ENCODE data around the gene SERF2. TPM values are rescaled to one million over a fixed set of nuclear protein-coding genes. Genes with fewer than 3 reads are reported as not detected.
"Not testable (repeated sequence)": the region's sequence is repeated elsewhere in the genome, so short reads cannot be mapped to it uniquely, and the experiment has no call there.

SERF2 gene
- total and polyA plus RNA-seq, 2 of the 13 experiments (the other 11 are each of a cell fraction or from before 2014, with no cell fraction given), result 811 to 1,257 TPM

DNA sequence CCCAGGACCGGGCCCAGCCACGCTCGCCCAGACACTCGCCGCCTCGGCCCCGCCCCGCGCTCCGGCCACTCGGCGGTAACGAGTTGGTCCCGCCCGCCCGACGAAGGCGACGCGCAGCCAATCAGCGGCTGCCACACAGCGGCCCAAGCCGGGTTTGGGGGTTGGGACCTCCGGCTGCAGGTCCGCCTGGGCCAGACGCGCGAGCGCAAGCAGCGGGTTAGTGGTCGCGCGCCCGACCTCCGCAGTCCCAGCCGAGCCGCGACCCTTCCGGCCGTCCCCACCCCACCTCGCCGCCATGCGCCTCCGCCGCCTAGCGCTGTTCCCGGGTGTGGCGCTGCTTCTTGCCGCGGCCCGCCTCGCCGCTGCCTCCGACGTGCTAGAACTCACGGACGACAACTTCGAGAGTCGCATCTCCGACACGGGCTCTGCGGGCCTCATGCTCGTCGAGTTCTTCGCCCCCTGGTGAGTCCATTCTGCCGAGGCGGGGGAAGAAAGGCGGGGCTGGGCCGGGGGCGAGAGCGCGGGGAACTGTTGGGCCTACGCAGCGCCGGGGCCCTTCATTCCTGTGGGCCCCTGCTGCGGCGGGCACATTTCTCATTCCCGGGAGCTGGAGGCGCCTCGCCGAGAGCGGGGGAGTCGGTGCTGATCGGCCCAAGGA, 45.7 kb upstream of the SERF2 start, which contains the start of gene PDIA3 (continued):
- peak; percentile 85; the same call in 1 of the 2 replicates for TF ChIP-seq ZNF230 (CRISPR knock-in tag; IDR thresholded peaks at IDR 0.05)
- peak; percentile 51; the same call in 1 of the 2 replicates for TF ChIP-seq ZNF331 (CRISPR knock-in tag; IDR thresholded peaks at IDR 0.05)
- TF ChIP-seq ZNF556 (CRISPR knock-in tag; IDR thresholded peaks at IDR 0.05; ENCODE audit: borderline replicate concordance), result peak; percentile 68; the same call in 1 of the 2 replicates
- TF ChIP-seq LCORL (IDR thresholded peaks at IDR 0.05), result not testable (repeated sequence)
- peak; percentile 87 for TF ChIP-seq LCORL (CRISPR knock-in tag; IDR thresholded peaks at IDR 0.05)
- 0 out of 2 replicates have a peak, but pooled peaks have one; percentile 47 for TF ChIP-seq ARID2 (CRISPR knock-in tag; IDR thresholded peaks at IDR 0.05; ENCODE audit: borderline replicate concordance)
- TF ChIP-seq, protein P1, sequence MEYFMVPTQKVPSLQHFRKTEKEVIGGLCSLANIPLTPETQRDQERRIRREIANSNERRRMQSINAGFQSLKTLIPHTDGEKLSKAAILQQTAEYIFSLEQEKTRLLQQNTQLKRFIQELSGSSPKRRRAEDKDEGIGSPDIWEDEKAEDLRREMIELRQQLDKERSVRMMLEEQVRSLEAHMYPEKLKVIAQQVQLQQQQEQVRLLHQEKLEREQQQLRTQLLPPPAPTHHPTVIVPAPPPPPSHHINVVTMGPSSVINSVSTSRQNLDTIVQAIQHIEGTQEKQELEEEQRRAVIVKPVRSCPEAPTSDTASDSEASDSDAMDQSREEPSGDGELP (IDR thresholded peaks at IDR 0.05; ENCODE audit: borderline replicate concordance, low read depth), result peak; percentile 26; the same call in 1 of the 2 replicates
- TF ChIP-seq REL (CRISPR knock-in tag; conservative IDR thresholded peaks at IDR 0.05), result peak; percentile 86; the same call in 1 of the 2 replicates
- TF ChIP-seq NFAT5 (CRISPR knock-in tag; IDR thresholded peaks at IDR 0.05), result peak; percentile 61
- peak; percentile 85 for TF ChIP-seq REPIN1 (CRISPR knock-in tag; IDR thresholded peaks at IDR 0.05; ENCODE audit: borderline replicate concordance, low read depth)
- TF ChIP-seq KLF6 (CRISPR knock-in tag; IDR thresholded peaks at IDR 0.05), result 0 out of 2 replicates have a peak, but pooled peaks have one; percentile 58
- peak; percentile 90 for TF ChIP-seq ZFY (CRISPR knock-in tag; IDR thresholded peaks at IDR 0.05)
- TF ChIP-seq ZBTB38 (CRISPR knock-in tag; IDR thresholded peaks at IDR 0.05), result peak; percentile 86
- peak; percentile 69 for TF ChIP-seq CCDC6 (CRISPR knock-in tag; IDR thresholded peaks at IDR 0.05)
- TF ChIP-seq ATF7-NPFF (CRISPR knock-in tag; IDR thresholded peaks at IDR 0.05; ENCODE audit: low read depth), result peak; percentile 95
- TF ChIP-seq PHF20 (CRISPR knock-in tag; IDR thresholded peaks at IDR 0.05), result peak; percentile 63; the same call in 1 of the 2 replicates
- TF ChIP-seq JUN (CRISPR knock-in tag; IDR thresholded peaks at IDR 0.05), result 0 out of 2 replicates have a peak, but pooled peaks have one; percentile 19
- TF ChIP-seq PHF8 (CRISPR knock-in tag; IDR thresholded peaks at IDR 0.05), result peak; percentile 82
- TF ChIP-seq, protein P2, sequence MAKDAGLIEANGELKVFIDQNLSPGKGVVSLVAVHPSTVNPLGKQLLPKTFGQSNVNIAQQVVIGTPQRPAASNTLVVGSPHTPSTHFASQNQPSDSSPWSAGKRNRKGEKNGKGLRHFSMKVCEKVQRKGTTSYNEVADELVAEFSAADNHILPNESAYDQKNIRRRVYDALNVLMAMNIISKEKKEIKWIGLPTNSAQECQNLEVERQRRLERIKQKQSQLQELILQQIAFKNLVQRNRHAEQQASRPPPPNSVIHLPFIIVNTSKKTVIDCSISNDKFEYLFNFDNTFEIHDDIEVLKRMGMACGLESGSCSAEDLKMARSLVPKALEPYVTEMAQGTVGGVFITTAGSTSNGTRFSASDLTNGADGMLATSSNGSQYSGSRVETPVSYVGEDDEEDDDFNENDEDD (CRISPR knock-in tag; IDR thresholded peaks at IDR 0.05; ENCODE audit: borderline replicate concordance), result peak; percentile 80; the same call in 1 of the 2 replicates
- peak; percentile 79 for TF ChIP-seq KDM5B (CRISPR knock-in tag; IDR thresholded peaks at IDR 0.05; ENCODE audit: borderline replicate concordance)
- 0 out of 2 replicates have a peak, but pooled peaks have one; percentile 32 for TF ChIP-seq FOXC1 (CRISPR knock-in tag; IDR thresholded peaks at IDR 0.05; ENCODE audit: borderline replicate concordance)
- peak; percentile 89 for TF ChIP-seq ZNF883 (CRISPR knock-in tag; IDR thresholded peaks at IDR 0.05; ENCODE audit: not compliant biosample characterization)
- peak; percentile 19; the same call in 1 of the 2 replicates for TF ChIP-seq FOXO1 (CRISPR knock-in tag; IDR thresholded peaks at IDR 0.05)
- 0 out of 2 replicates have a peak, but pooled peaks have one; percentile 56 for TF ChIP-seq ERF (CRISPR knock-in tag; IDR thresholded peaks at IDR 0.05)

All from HepG2 (cell line).